ENCODE measurements around the gene FOXB1. TPM values are rescaled to one million over a fixed set of nuclear protein-coding genes. Genes with fewer than 3 reads are reported as not detected.

The FOXB1 gene
- total RNA-seq, 1 experiment from 2014 or later: 10.8 TPM

- DNase-seq (ENCODE audit: low spot score) (no peak), ATAC-seq (no peak; the same call in 1 of the 2 replicates)
- TF ChIP-seq OVOL2 (CRISPR knock-in tag; IDR thresholded peaks at IDR 0.05; ENCODE audit: borderline replicate concordance): no peak
- TF ChIP-seq STAT6 (CRISPR knock-in tag; conservative IDR thresholded peaks at IDR 0.05; ENCODE audit: low read depth): no peak
- no peak for TF ChIP-seq SMAD4 (CRISPR knock-in tag; IDR thresholded peaks at IDR 0.05)
- TF ChIP-seq TEAD1 (CRISPR knock-in tag; IDR thresholded peaks at IDR 0.05): no peak
- TF ChIP-seq, protein P1, sequence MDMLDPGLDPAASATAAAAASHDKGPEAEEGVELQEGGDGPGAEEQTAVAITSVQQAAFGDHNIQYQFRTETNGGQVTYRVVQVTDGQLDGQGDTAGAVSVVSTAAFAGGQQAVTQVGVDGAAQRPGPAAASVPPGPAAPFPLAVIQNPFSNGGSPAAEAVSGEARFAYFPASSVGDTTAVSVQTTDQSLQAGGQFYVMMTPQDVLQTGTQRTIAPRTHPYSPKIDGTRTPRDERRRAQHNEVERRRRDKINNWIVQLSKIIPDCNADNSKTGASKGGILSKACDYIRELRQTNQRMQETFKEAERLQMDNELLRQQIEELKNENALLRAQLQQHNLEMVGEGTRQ (CRISPR knock-in tag; IDR thresholded peaks at IDR 0.05): no peak
- no peak for TF ChIP-seq E2F1 (CRISPR knock-in tag; IDR thresholded peaks at IDR 0.05)
- TF ChIP-seq FOXJ3 (CRISPR knock-in tag; IDR thresholded peaks at IDR 0.05; ENCODE audit: borderline replicate concordance): no peak
- no peak for TF ChIP-seq RELA (CRISPR knock-in tag; IDR thresholded peaks at IDR 0.05; ENCODE audit: borderline replicate concordance)
- TF ChIP-seq ZNF232 (CRISPR knock-in tag; IDR thresholded peaks at IDR 0.05): no peak
- TF ChIP-seq FOXK1 (CRISPR knock-in tag; IDR thresholded peaks at IDR 0.05): no peak
- no peak for TF ChIP-seq SOX15 (CRISPR knock-in tag; IDR thresholded peaks at IDR 0.05)
- no peaks in the 10 kb centered on the region for H3K27me3 Mint-ChIP-seq (ENCODE audit: low read depth)
- CTCF ChIA-PET: interaction anchor here (0.9 to 1.6 kb wide), 5 partner anchors 12 to 126 kb away, joined by 3 to 7 read pairs (median 4); partner anchors contain the start of gene FOXB1
- H3K27ac Mint-ChIP-seq: peak overlapping the region; percentile 28; the same call in 1 of the 2 replicates
- H3K36me3 Mint-ChIP-seq: no peaks in the 10 kb centered on the region
- H3K9me3 Mint-ChIP-seq: peaks cover 4% of the 10 kb centered on the region; the same call in 1 of the 2 replicates
- peaks cover 66% of the 10 kb centered on the region for H3K4me1 Mint-ChIP-seq
- no peak overlapping the region for H3K4me3 Mint-ChIP-seq
- POLR2A ChIA-PET: no interaction called here
Measured at GRCh38 chr15:60043744-60044435, 39.8 kb downstream of the FOXB1 start.

- DNase-seq (ENCODE audit: low spot score): no peak
- Mint-ChIP-seq H3K27ac (no peak overlapping the region; the same call in 1 of the 2 replicates), H3K4me1 (peaks cover 57% of the 10 kb centered on the region), H3K27me3 (ENCODE audit: low read depth) (no peaks in the 10 kb centered on the region), H3K36me3 (peaks cover 6% of the 10 kb centered on the region), H3K4me3 (no peak overlapping the region), H3K9me3 (peaks cover 12% of the 10 kb centered on the region)
- POLR2A ChIA-PET: no interaction called here
- peak; percentile 53; the same call in 1 of the 2 replicates for TF ChIP-seq FOXP4 (CRISPR knock-in tag; IDR thresholded peaks at IDR 0.05)
- peak; percentile 76; the same call in 1 of the 2 replicates for TF ChIP-seq ZNF423 (CRISPR knock-in tag; IDR thresholded peaks at IDR 0.05)
- TF ChIP-seq, protein P2, sequence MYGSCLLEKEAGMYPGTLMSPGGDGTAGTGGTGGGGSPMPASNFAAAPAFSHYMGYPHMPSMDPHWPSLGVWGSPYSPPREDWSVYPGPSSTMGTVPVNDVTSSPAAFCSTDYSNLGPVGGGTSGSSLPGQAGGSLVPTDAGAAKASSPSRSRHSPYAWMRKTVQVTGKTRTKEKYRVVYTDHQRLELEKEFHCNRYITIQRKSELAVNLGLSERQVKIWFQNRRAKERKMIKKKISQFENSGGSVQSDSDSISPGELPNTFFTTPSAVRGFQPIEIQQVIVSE (CRISPR knock-in tag; IDR thresholded peaks at IDR 0.05; ENCODE audit: borderline replicate concordance): no peak
- CTCF ChIA-PET: interaction anchor here (0.9 to 1.6 kb wide), 5 partner anchors 11 to 127 kb away, joined by 3 to 7 read pairs (median 4); partner anchors contain the start of gene FOXB1
- peak; percentile 39 for ATAC-seq
Measured at GRCh38 chr15:60044636-60045270, 40.6 kb downstream of the FOXB1 start.
